GM21367 (cell line): ENCODE measurements around the gene FTO.
A peak's percentile ranks its signal among the peaks of the same experiment; 100 is the strongest.
"Not testable (repeated sequence)": the region's sequence is repeated elsewhere in the genome, so short reads cannot be mapped to it uniquely, and the experiment has no call there.

Experiments used
- ATAC-seq: cut with Tn5 transposase; IDR thresholded peaks from one replicate; pipeline ENCODE4 v1.9.1; 2021; ENCODE audit not compliant: unreplicated experiment

The FTO gene

DNA sequence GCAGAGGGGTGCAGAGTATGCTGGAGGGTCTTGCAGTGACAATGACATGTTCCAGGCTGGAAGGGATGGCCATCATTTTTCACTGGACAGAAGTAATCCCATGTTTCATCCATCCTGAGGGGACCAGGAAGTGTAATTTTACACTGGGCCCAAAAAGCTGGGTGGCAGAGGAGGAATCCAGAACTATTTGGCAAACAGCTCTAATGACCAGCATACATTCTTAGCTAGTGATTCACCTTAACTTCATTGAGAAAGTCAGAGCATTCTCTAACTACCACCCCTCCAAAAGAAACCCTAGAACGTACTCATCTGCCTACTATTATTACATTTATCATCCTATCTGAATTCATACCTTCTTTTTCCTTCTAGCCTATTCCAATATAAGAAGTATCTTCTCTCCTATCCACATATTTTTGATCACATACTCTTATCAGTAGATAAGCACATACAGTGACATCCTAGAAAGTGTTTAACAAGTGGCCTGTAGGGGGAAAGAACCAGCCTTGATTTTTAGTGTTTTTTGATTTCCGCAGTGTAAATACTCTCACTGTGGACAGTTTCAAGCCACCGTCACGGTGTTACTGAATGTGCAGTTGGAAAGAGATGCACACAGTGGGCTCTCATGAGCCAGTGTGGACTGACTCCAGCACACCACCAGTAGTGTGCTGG, 118.1 kb downstream of the FTO start:
- no peak for ATAC-seq

GRCh38 chr16:53822936-53823529, 119.1 kb downstream of the FTO start:
- no peak for ATAC-seq

GRCh38 chr16:53826658-53827057, 122.7 kb downstream of the FTO start:
- ATAC-seq = no peak

- no peak for ATAC-seq
Measured at GRCh38 chr16:53827741-53828140, 123.8 kb downstream of the FTO start.

DNA sequence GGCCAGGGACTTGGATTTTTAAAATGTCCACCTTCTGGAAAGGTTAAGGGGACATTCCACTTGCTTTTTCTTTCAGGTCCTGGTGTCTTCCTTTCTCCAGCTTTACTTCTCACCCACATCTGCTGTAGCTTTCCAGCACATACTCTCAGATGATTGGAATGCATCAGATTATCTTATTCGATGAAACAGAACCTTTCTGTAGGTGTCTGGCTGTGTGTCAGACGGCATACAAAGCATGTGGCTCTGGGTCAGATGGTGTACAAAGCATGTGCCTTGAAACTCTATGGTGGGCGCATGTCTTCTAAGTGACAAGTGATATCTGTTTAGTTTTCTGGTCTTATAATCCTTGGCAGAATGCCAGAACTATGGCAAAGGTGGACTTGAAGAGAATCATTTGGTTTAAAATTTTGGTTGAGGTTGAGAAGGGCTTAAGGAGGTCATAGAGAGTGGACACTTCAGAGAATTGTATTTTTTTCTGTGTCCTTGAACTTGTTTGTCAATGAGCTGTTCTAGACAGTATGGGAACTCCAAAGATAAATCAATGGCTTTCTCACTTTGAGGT, 125.3 kb downstream of the FTO start:
- ATAC-seq = no peak

GRCh38 chr16:53832896-53833544, 129.1 kb downstream of the FTO start:
- ATAC-seq = no peak

- no peak for ATAC-seq
Measured at GRCh38 chr16:53836142-53836541, 132.2 kb downstream of the FTO start.

DNA sequence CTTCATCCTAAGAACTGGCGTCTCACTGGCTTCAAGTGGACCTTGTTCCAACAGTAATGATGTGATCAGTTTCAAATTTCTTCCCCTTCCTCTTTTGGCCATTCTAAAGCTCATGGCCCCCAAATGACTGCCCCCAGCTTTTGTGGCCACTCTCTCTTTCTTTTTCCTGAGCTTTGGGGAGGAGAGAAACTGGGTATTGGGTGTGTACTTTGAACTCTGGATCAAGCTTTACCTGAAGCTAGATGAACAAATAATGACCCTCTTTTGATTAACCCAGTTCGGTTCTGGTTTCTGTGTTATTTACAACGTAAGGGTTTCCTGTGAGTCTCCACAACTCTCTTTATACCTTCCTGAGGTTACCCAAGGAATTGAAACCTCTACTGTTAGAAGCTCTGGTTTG, 132.7 kb downstream of the FTO start:
- ATAC-seq = no peak

DNA sequence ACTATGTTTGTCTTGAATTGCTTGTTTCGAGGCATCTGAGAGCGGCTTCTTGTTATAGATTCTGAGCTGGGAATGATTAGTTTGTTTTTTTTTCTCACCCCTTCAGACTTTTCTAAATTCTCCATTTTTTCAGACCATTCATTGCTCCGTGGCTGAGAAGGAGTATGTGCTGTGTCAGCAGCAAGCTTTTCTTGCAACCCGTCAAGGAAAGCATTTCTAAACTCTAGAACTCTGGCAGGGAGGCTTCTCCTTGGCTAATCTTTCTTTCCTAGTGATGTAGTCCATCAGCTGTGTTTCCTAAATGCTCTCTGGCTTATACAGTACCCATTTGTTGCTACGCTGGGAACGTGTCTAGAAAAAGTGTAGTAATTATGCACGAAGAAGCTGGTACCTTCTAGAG, 133.5 kb downstream of the FTO start:
- ATAC-seq = no peak

DNA sequence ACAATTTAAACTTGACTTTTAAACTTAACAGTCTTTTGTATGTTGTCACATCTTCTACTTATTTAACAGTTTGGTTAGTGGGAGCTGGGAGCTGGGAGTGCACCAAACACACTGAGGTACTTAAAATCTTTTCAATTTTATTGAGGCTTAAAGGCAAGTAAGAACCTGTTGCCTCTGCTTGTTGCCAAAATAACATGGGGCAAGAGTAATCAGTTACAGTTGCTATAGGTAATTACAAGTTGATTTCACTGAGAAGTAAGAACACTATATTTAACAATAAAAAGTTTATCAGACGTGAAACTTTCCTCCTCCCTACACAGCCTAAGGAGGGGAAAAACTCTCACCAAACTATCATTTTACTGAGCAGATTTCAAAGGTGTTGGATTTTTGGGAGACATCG, 135.2 kb downstream of the FTO start:
- ATAC-seq = no peak

- peak; percentile 60 for ATAC-seq
Measured at GRCh38 chr16:53840456-53840855, 136.5 kb downstream of the FTO start.

DNA sequence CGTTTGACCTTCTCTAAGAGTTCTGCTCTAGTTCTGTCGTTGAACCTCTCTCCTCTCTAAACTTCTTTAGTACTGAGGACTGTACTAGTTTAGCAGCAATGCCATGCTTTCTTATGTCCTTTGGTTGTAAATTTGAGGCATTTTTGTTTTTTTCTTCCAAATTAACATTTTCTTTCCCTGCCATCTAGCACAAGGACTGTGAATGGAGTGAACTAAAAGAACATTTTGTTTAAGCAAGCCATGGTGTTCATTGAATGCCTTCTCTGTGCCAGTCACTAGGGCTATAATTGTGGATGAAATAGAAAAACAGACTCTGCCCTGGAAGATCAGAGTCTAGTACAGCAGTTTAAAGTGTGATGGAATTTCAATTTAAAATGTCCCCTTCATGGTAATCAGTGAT, 137.9 kb downstream of the FTO start:
- ATAC-seq = no peak

- ATAC-seq = no peak
Measured at GRCh38 chr16:53843084-53843483, 139.1 kb downstream of the FTO start.

DNA sequence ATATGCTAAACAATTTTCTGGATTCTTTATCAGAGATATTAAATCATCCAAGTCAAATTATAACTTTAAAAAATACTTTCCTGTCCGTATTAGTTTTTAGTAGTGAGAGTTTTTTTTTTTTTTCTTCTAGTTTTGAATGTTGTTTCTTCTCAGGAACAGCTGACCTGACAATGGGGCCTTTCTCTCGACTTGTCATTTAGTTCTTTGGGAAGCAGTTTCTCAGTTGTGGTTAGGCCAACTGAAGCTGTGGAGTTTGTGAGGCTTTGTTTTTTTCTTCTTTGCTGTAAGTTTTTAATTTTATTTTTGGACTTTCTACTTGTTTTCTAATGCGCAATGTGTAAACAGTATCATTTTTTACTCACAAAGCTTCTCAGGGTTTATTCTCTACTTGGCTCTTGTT, 140.8 kb downstream of the FTO start:
- no peak for ATAC-seq

DNA sequence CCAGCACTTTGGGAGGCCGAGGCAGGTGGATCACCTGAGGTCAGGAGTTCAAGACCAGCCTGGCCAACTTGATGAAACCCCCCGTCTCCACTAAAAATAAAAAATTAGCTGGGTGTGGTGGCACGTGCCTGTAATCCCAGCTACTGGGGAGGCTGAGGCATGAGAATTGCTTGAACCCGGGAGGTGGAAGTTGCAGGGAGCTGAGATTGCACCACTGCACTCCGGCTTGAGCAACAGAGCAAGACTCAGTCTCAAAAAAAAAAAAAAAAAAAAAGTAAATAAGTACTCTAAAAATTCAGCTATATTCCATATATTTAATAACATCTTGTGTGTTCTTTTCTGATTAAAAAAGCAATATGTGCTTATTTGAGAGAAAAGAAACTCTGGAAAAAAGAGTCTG, 142.6 kb downstream of the FTO start:
- ATAC-seq = not testable (repeated sequence)

- ATAC-seq = no peak
Measured at GRCh38 chr16:53846971-53847370, 143.0 kb downstream of the FTO start.

GRCh38 chr16:53848277-53848942, 144.5 kb downstream of the FTO start:
- ATAC-seq = no peak

GRCh38 chr16:53848950-53849349, 145.0 kb downstream of the FTO start:
- ATAC-seq = no peak

- no peak for ATAC-seq
Measured at GRCh38 chr16:53849585-53849984, 145.6 kb downstream of the FTO start.

GRCh38 chr16:53849994-53850393, 146.0 kb downstream of the FTO start:
- ATAC-seq = no peak

DNA sequence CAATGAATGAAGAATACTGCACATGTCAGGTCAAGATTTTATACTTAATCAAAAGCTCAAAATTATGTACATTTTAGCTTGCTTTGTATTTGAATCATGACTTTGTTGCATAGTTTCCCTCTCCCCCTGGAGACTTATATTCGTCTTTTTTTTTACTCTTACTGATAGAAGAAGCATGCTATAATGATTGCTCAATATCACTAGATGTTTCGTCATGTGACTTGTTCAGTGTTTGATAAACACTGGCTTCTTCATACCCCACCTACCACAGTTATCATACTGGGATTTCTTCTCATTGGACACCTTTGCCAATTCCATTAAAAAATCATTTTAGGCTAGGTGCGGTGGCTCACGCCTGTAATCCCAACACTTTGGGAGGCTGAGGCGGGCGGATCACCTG, 148.7 kb downstream of the FTO start:
- ATAC-seq = no peak

DNA sequence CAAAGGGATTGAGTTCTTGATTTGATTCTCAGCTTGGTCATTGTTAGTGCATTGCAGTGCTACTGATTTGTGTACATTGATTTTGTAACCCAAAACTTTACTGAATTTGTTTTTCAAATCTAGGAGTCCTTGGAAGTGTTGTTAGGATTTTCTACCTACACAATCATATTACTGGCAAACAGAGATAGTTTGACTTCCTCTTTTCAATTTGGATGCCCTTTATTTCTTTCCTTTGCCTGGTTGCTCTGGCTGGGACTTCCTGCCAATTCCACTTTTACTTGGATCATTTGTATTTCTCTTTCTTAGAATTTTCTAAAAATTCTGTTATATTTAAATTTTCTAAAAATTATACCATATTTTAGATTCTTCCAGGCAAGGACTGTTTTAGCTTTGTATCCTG, 151.1 kb downstream of the FTO start:
- no peak for ATAC-seq
